HEK293 (cell line): ENCODE results near the gene SNTB2.

Source experiments
- KLF7 ChIP-seq: fragments of 450-650 bp; formaldehyde crosslinking; IDR thresholded peaks from 2 replicates; pipeline ENCODE4 v1.5.1; 2016; ENCODE audit warnings: missing biosample characterization, missing genetic modification characterization, borderline replicate concordance
- ZNF629 ChIP-seq: fragments of 450-650 bp; formaldehyde crosslinking; IDR thresholded peaks from 2 replicates; pipeline ENCODE4 v1.5.1; 2017; ENCODE audit warnings: missing biosample characterization, missing genetic modification characterization
- TF ChIP-seq, protein P1 (sequence below): fragments of 450-650 bp; formaldehyde crosslinking; IDR thresholded peaks from 2 replicates; pipeline ENCODE4 v1.5.1; 2016; ENCODE audit warnings: missing biosample characterization, missing genetic modification characterization

DNA sequence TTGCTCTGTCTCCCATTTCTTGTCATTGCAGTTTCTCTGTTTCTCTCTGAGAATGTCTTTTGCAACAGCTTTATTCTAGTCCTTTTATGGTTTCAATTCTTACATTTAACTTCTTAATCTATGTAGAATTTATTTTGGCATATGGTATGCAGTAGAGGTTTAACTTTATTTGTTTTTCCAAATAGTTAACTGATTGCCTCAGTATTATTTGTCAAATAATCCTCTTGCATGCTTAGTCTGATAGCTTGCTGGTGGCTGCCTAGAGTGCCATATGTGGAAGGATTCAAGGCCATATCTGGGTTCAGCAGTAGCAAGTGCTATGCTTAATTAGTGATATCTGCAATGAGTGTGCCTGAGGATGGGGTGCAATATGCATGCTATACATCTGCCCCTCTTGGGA, 6.9 kb downstream of the SNTB2 start:
- TF ChIP-seq KLF7 (tag by site-specific recombination) = no peak
- no peak for TF ChIP-seq ZNF629 (tag by site-specific recombination)
- TF ChIP-seq, protein P1, sequence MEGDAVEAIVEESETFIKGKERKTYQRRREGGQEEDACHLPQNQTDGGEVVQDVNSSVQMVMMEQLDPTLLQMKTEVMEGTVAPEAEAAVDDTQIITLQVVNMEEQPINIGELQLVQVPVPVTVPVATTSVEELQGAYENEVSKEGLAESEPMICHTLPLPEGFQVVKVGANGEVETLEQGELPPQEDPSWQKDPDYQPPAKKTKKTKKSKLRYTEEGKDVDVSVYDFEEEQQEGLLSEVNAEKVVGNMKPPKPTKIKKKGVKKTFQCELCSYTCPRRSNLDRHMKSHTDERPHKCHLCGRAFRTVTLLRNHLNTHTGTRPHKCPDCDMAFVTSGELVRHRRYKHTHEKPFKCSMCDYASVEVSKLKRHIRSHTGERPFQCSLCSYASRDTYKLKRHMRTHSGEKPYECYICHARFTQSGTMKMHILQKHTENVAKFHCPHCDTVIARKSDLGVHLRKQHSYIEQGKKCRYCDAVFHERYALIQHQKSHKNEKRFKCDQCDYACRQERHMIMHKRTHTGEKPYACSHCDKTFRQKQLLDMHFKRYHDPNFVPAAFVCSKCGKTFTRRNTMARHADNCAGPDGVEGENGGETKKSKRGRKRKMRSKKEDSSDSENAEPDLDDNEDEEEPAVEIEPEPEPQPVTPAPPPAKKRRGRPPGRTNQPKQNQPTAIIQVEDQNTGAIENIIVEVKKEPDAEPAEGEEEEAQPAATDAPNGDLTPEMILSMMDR (tag by site-specific recombination) = no peak
